MCF 10A (cell line): ENCODE data around the gene CELSR1. TPM values are rescaled to one million over a fixed set of nuclear protein-coding genes. Genes with fewer than 3 reads are reported as not detected.

Source experiments
- BruUV-seq: library from RNA; stranded (reverse); fragments of 400-500 nt; replicated peaks from 2 replicates; lab custom pipeline; 2021; lab: Mats Ljungman, UMichigan
- CTCF ChIA-PET: fragments of 300-600 bp; sonication (Branson Sonifier 250); formaldehyde crosslinking; extraction: SDS; loops from one replicate; lab custom pipeline; 2021; ENCODE audit warnings: antibody characterized with exemption, inconsistent platforms; lab: Yijun Ruan, JAX
- POLR2A ChIA-PET: fragments of 300-600, 350-650 bp; sonication (Branson Sonifier 250); formaldehyde crosslinking; extraction: SDS; loops from one replicate; lab custom pipeline; 2020; ENCODE audit warnings: antibody characterized with exemption, inconsistent platforms; lab: Yijun Ruan, JAX
- DNase-seq: peaks from one replicate; pipeline ENCODE4 v3.0.0-alpha.2; 2018; ENCODE audit not compliant: unreplicated experiment
- H3K27ac Mint-ChIP-seq: one replicate; pipeline ENCODE4 v1.8.0; 2022; ENCODE audit warnings: mild to moderate bottlenecking, low read depth, mixed read lengths; ENCODE audit not compliant: unreplicated experiment
- H3K27me3 Mint-ChIP-seq: one replicate; pipeline ENCODE4 v1.8.0; 2022; ENCODE audit warnings: mixed read lengths; ENCODE audit not compliant: insufficient read depth, unreplicated experiment
- H3K36me3 Mint-ChIP-seq: one replicate; pipeline ENCODE4 v1.8.0; 2022; ENCODE audit warnings: mild to moderate bottlenecking, moderate library complexity, mixed read lengths; ENCODE audit not compliant: insufficient read depth, unreplicated experiment
- H3K4me1 Mint-ChIP-seq: one replicate; pipeline ENCODE4 v1.8.0; 2022; ENCODE audit warnings: mixed read lengths; ENCODE audit not compliant: insufficient read depth, unreplicated experiment
- H3K4me3 Mint-ChIP-seq: one replicate; pipeline ENCODE4 v1.8.0; 2022; ENCODE audit warnings: mild to moderate bottlenecking, moderate library complexity, mixed read lengths; ENCODE audit not compliant: unreplicated experiment
- H3K9me3 Mint-ChIP-seq: one replicate; pipeline ENCODE4 v1.8.0; 2022; ENCODE audit warnings: mixed read lengths; ENCODE audit not compliant: unreplicated experiment
- CTCF ChIP-seq: fragments of 200-600 bp; IDR thresholded peaks from one replicate; pipeline ENCODE4 v1.8.0; 2022; ENCODE audit warnings: antibody characterized with exemption, mild to moderate bottlenecking; ENCODE audit not compliant: unreplicated experiment
- intact Hi-C: fragments of 100-400 bp; cut with micrococcal nuclease; formaldehyde crosslinking; loops from 2 replicates; pipeline ENCODE4 v1.14.1; 2022
- total RNA-seq: library from RNA; stranded (reverse); gene quantifications from 2 replicates; pipeline ENCODE4 v1.2.3, GENCODE V29; 2022

The CELSR1 gene
- total RNA-seq, 1 experiment from 2014 or later = 49.1 TPM

GRCh38 chr22:46573781-46574437 is 36.5 kb upstream of the CELSR1 start:
- no peak overlapping the region for H3K27ac Mint-ChIP-seq

GRCh38 chr22:46572911-46573780 is 35.7 kb upstream of the CELSR1 start:
- ChIA-PET POLR2A (no interaction called here), CTCF (no interaction called here)
- Mint-ChIP-seq H3K27ac (no peak overlapping the region), H3K4me1 (peaks cover 22% of the 10 kb centered on the region), H3K27me3 (no peaks in the 10 kb centered on the region), H3K36me3 (no peaks in the 10 kb centered on the region), H3K4me3 (no peak overlapping the region), H3K9me3 (peaks cover 10% of the 10 kb centered on the region)
- DNase-seq = no peak
- TF ChIP-seq CTCF = no peak
- BruUV-seq = no TSS peak
- intact Hi-C loops = no loop called here

More at GRCh38 chr22:46573781-46574437, 36.5 kb upstream of the CELSR1 start:
- no peak for TF ChIP-seq CTCF
- Mint-ChIP-seq H3K9me3 (peaks cover 10% of the 10 kb centered on the region), H3K4me1 (peaks cover 28% of the 10 kb centered on the region), H3K4me3 (no peak overlapping the region), H3K36me3 (no peaks in the 10 kb centered on the region), H3K27me3 (no peaks in the 10 kb centered on the region)
- ChIA-PET CTCF (no interaction called here), POLR2A (no interaction called here)
- no TSS peak for BruUV-seq
- DNase-seq = no peak
- intact Hi-C loops = no loop called here

GRCh38 chr22:46571642-46572250 is 34.3 kb upstream of the CELSR1 start:
- intact Hi-C loops = no loop called here
- ChIA-PET CTCF (no interaction called here), POLR2A (no interaction called here)
- peaks cover 16% of the 10 kb centered on the region for H3K4me1 Mint-ChIP-seq
- no TSS peak for BruUV-seq
- H3K4me3 Mint-ChIP-seq = no peak overlapping the region
- DNase-seq = no peak
- TF ChIP-seq CTCF = no peak
- no peaks in the 10 kb centered on the region for H3K36me3 Mint-ChIP-seq
- H3K27me3 Mint-ChIP-seq = no peaks in the 10 kb centered on the region
- H3K27ac Mint-ChIP-seq = no peak overlapping the region
- H3K9me3 Mint-ChIP-seq = peaks cover 10% of the 10 kb centered on the region
